ENCODE results near the gene NSMCE1. TPM values are rescaled to one million over a fixed set of nuclear protein-coding genes. Genes with fewer than 3 reads are reported as not detected.
A peak's percentile ranks its signal among the peaks of the same experiment; 100 is the strongest.

The NSMCE1 gene
- total and polyA plus RNA-seq, 2 of the 8 experiments (the other 6 are each of a cell fraction or from before 2014, with no cell fraction given) = 8.1 to 16.6 TPM

- no peak for TF ChIP-seq CHD7 (IDR thresholded peaks at IDR 0.05; ENCODE audit: insufficient replicate concordance, low read length)
- TF ChIP-seq USF2 (IDR thresholded peaks at IDR 0.05; ENCODE audit: low read length) = no peak
- TF ChIP-seq KDM4A (IDR thresholded peaks at IDR 0.05; ENCODE audit: low read depth, low read length, severe bottlenecking) = peak; percentile 79
- no peak for TF ChIP-seq SIX5 (IDR thresholded peaks at IDR 0.05; ENCODE audit: low read depth, low read length)
- TF ChIP-seq POU5F1 (IDR thresholded peaks at IDR 0.05; ENCODE audit: low read depth, low read length) = no peak
- TF ChIP-seq KDM1A (IDR thresholded peaks at IDR 0.05; ENCODE audit: borderline replicate concordance, low read length) = no peak
- no peak for TF ChIP-seq RBBP5 (IDR thresholded peaks at IDR 0.05; ENCODE audit: borderline replicate concordance, low read depth, low read length)
- no peak for TF ChIP-seq POLR2AphosphoS5 (IDR thresholded peaks at IDR 0.05; ENCODE audit: low read depth, low read length)
- TF ChIP-seq GABPA (IDR thresholded peaks at IDR 0.05; ENCODE audit: borderline replicate concordance, insufficient read depth, low read length) = no peak
- no peak for TF ChIP-seq NANOG (IDR thresholded peaks at IDR 0.05; ENCODE audit: insufficient read depth, low read depth, low read length, poor library complexity, severe bottlenecking)
Measured at GRCh38 chr16:27314161-27314723, 45.7 kb upstream of the NSMCE1 start (continued).

All from H1 (cell line).